Mesodermal cell (in vitro differentiated cells): ENCODE data around the gene MTMR6.

Source experiments
- H3K27ac ChIP-seq: 2 replicates; pipeline ENCODE4 v1.7.0; 2013; ENCODE audit warnings: mild to moderate bottlenecking, low read depth, low read length, moderate library complexity; ENCODE audit not compliant: severe bottlenecking
- H3K36me3 ChIP-seq: 2 replicates; pipeline ENCODE4 v1.7.1; 2013; ENCODE audit warnings: mild to moderate bottlenecking, low read length, moderate library complexity; ENCODE audit not compliant: control insufficient read depth, insufficient read depth
- H3K4me1 ChIP-seq: one replicate; pipeline ENCODE4 v1.7.1; 2013; ENCODE audit warnings: mild to moderate bottlenecking, low read length; ENCODE audit not compliant: insufficient read depth, control insufficient read depth, poor library complexity, severe bottlenecking
- H3K4me3 ChIP-seq: 2 replicates; pipeline ENCODE4 v1.7.0; 2013; ENCODE audit warnings: low read length, control low read depth, mild to moderate bottlenecking; ENCODE audit not compliant: insufficient read depth, poor library complexity, severe bottlenecking; ENCODE audit errors: extremely low read depth
- H3K9me3 ChIP-seq: 2 replicates; pipeline ENCODE4 v1.7.1; 2013; ENCODE audit warnings: mild to moderate bottlenecking, low read length, moderate library complexity; ENCODE audit not compliant: control insufficient read depth
- WGBS, 2 experiments: methylation state at CpG; one replicate each; pipeline ENCODE4 v1.1.5; 2013; ENCODE audit warnings: missing lambda C conversion rate in 2 of 2; ENCODE audit not compliant: insufficient coverage in 2 of 2; 5-methylcytosine and 5-hydroxymethylcytosine counted together

The MTMR6 gene

DNA sequence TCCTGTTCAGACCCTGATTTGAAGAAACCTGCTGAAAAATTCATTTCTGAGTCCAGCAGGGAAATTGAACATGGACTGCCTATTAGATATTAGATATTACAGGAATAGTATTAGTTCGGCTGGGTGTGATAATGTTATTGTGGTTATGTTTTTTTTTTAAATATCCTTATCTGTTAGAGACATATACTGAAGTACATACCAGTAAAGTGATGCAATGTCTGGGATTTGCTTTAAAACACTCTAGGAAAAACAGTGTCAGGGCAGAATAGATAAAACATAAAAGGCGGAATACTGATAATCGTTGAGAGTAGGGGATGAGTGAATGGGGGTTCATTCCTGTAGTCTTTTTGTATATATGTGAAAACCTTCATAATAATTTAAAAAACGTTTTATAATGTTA lies 86.5 kb downstream of the MTMR6 start:
- H3K36me3 ChIP-seq: no peaks in the 10 kb centered on the region
- no peaks in the 10 kb centered on the region for H3K4me1 ChIP-seq
- 100% methylated on average over 2 of the region's 4 CpGs; no CpG with 5 or more reads in 1 of the 2 experiments for WGBS, 2 experiments
- no peak overlapping the region for H3K27ac ChIP-seq
- H3K4me3 ChIP-seq: no peak overlapping the region
- no peaks in the 10 kb centered on the region for H3K9me3 ChIP-seq

GRCh38 chr13:25198647-25199046 lies 88.6 kb downstream of the MTMR6 start:
- H3K4me3 ChIP-seq: no peak overlapping the region
- H3K27ac ChIP-seq: no peak overlapping the region
- no peaks in the 10 kb centered on the region for H3K4me1 ChIP-seq
- 79 to 90% methylated on average over 3 to 5 of the region's 5 CpGs for WGBS, 2 experiments
- H3K9me3 ChIP-seq: no peaks in the 10 kb centered on the region
- H3K36me3 ChIP-seq: no peaks in the 10 kb centered on the region

- Histone ChIP-seq H3K4me1 (no peaks in the 10 kb centered on the region), H3K4me3 (no peak overlapping the region), H3K27ac (no peak overlapping the region), H3K9me3 (no peaks in the 10 kb centered on the region), H3K36me3 (no peaks in the 10 kb centered on the region)
- 89 to 94% methylated on average over 3 to 10 of the region's 11 CpGs for WGBS, 2 experiments
Observed at GRCh38 chr13:25196971-25197370, 90.3 kb downstream of the MTMR6 start.
